A673 (cell line): ENCODE results near the gene HGFAC.

Source experiments
- EZH2 ChIP-seq: fragments of 200-600 bp; sonication (generic); IDR thresholded peaks from 2 replicates; pipeline ENCODE4 v1.6.1; 2017; ENCODE audit warnings: borderline replicate concordance, low read depth, mild to moderate bottlenecking, mixed read lengths, antibody characterized with exemption, low read length; ENCODE audit not compliant: poor library complexity, severe bottlenecking
- TF ChIP-seq, protein P1 (sequence below): fragments of 300-800, 200-600 bp; sonication (generic); conservative IDR thresholded peaks from 2 replicates; pipeline ENCODE4 v1.5.1; 2017; ENCODE audit warnings: low read depth, mild to moderate bottlenecking, antibody characterized with exemption, low read length, moderate library complexity, mixed read lengths

DNA sequence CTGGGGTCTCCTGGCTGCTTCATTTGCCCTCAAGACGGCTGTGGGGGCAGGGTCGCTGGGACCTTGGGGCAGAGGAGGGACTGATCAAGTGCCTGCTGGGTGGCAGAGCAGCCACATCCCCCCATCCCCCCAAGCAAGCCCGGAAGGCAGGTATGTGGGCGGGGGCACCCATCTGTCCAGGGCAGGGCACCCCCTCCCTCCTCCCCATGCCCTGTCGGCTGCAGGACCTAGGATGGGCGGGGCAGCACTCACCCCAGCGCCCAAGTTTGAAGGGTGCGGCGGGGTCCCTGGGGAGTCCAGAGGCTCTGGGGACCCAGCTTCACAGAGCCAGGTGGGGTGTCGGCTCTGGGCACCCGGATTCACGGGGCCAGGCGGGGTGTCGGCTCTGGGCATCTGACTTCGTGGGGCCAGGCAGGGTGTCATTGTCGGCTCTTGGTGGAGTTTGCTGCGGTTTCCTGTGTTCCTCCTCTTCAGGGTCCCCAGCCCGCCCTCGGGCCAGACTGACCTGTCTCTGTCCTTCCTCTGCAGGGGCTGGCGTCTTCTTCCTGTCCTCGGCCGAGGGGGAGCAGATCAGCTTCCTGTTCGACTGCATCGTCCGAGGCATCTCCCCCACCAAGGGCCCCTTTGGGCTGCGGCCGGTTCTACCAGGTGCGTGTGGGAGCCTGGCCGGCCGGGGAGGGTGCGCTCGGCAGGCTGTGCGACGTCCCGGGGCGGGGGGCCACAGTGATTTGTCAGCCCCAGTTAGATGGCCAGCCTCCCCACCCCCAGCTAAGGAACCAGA lies 43.4 kb downstream of the HGFAC start:
- TF ChIP-seq, protein P1, sequence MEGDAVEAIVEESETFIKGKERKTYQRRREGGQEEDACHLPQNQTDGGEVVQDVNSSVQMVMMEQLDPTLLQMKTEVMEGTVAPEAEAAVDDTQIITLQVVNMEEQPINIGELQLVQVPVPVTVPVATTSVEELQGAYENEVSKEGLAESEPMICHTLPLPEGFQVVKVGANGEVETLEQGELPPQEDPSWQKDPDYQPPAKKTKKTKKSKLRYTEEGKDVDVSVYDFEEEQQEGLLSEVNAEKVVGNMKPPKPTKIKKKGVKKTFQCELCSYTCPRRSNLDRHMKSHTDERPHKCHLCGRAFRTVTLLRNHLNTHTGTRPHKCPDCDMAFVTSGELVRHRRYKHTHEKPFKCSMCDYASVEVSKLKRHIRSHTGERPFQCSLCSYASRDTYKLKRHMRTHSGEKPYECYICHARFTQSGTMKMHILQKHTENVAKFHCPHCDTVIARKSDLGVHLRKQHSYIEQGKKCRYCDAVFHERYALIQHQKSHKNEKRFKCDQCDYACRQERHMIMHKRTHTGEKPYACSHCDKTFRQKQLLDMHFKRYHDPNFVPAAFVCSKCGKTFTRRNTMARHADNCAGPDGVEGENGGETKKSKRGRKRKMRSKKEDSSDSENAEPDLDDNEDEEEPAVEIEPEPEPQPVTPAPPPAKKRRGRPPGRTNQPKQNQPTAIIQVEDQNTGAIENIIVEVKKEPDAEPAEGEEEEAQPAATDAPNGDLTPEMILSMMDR: no peak
- TF ChIP-seq EZH2: no peak
